WTC11 (cell line): ENCODE results near the gene ZNF445. TPM values are rescaled to one million over a fixed set of nuclear protein-coding genes. Genes with fewer than 3 reads are reported as not detected.
A peak's percentile ranks its signal among the peaks of the same experiment; 100 is the strongest.

Experiments used
- ATAC-seq: fragments of 200-7000 bp; cut with Tn5 transposase; 2 replicates; pipeline ENCODE4 v1.10.0; 2021; ENCODE audit warnings: mild to moderate bottlenecking, moderate library complexity
- CTCF ChIA-PET: fragments of 300-600 bp; sonication (Branson Sonifier 250); formaldehyde crosslinking; loops from one replicate; lab custom pipeline; 2021; ENCODE audit warnings: antibody characterized with exemption; lab: Charles Lee
- POLR2A ChIA-PET: fragments of 350-600 bp; sonication (Branson Sonifier 250); formaldehyde crosslinking; loops from one replicate; lab custom pipeline; 2021; ENCODE audit warnings: antibody characterized with exemption; lab: Charles Lee
- DNase-seq: peaks from one replicate; pipeline ENCODE4 v3.0.0; 2021; ENCODE audit warnings: low spot score
- H3K27ac Mint-ChIP-seq: 2 replicates; pipeline ENCODE4 v1.8.0; 2021; ENCODE audit warnings: mixed read lengths
- H3K27me3 Mint-ChIP-seq: 2 replicates; pipeline ENCODE4 v1.8.0; 2021; ENCODE audit warnings: low read depth, mild to moderate bottlenecking, moderate library complexity, mixed read lengths
- H3K36me3 Mint-ChIP-seq: 2 replicates; pipeline ENCODE4 v1.8.0; 2021; ENCODE audit warnings: mixed read lengths
- H3K4me1 Mint-ChIP-seq: 2 replicates; pipeline ENCODE4 v1.8.0; 2022; ENCODE audit warnings: mixed read lengths
- H3K4me3 Mint-ChIP-seq: 2 replicates; pipeline ENCODE4 v1.8.0; 2021; ENCODE audit warnings: mild to moderate bottlenecking, moderate library complexity, mixed read lengths
- H3K9me3 Mint-ChIP-seq: 2 replicates; pipeline ENCODE4 v1.8.0; 2021; ENCODE audit warnings: mixed read lengths
- ARID4B ChIP-seq: sonication (generic); formaldehyde crosslinking; IDR thresholded peaks from 2 replicates; pipeline ENCODE4 v1.8.0; 2023; ENCODE audit warnings: missing genetic modification reagents, mild to moderate bottlenecking, borderline replicate concordance
- ATF6 ChIP-seq: sonication (generic); formaldehyde crosslinking; IDR thresholded peaks from 2 replicates; pipeline ENCODE4 v1.8.1; 2023; ENCODE audit warnings: mild to moderate bottlenecking, missing genetic modification reagents
- CBFB ChIP-seq: sonication (generic); formaldehyde crosslinking; IDR thresholded peaks from 2 replicates; pipeline ENCODE4 v1.8.1; 2022; ENCODE audit warnings: mild to moderate bottlenecking, low read depth, missing genetic modification reagents
- E2F4 ChIP-seq: sonication (generic); formaldehyde crosslinking; IDR thresholded peaks from 2 replicates; pipeline ENCODE4 v1.8.1; 2022; ENCODE audit warnings: low read depth, mild to moderate bottlenecking, moderate library complexity, missing genetic modification reagents, borderline replicate concordance
- EMX1 ChIP-seq: fragments of 250-450 bp; sonication (Bioruptor Pico); IDR thresholded peaks from 2 replicates; pipeline ENCODE4 v1.8.0; 2021; ENCODE audit warnings: mild to moderate bottlenecking
- FOXK1 ChIP-seq: sonication (generic); formaldehyde crosslinking; IDR thresholded peaks from 2 replicates; pipeline ENCODE4 v1.8.0; 2022; ENCODE audit warnings: mild to moderate bottlenecking, moderate library complexity, missing genetic modification reagents
- HMGA2 ChIP-seq: fragments of 250-450 bp; sonication (Bioruptor Pico); IDR thresholded peaks from 2 replicates; pipeline ENCODE4 v1.4.0; 2021; ENCODE audit warnings: mild to moderate bottlenecking, moderate library complexity
- IRF1 ChIP-seq: sonication (generic); formaldehyde crosslinking; IDR thresholded peaks from 2 replicates; pipeline ENCODE4 v1.8.0; 2023; ENCODE audit warnings: missing genetic modification reagents
- NFYB ChIP-seq: sonication (generic); formaldehyde crosslinking; conservative IDR thresholded peaks from 2 replicates; pipeline ENCODE4 v1.8.0; 2022; ENCODE audit warnings: low read depth, missing genetic modification reagents
- NR3C1 ChIP-seq: sonication (generic); formaldehyde crosslinking; conservative IDR thresholded peaks from 2 replicates; pipeline ENCODE4 v1.8.1; 2023; ENCODE audit warnings: low read depth, mild to moderate bottlenecking, missing genetic modification reagents
- OVOL2 ChIP-seq: fragments of 250-450 bp; sonication (Bioruptor Pico); IDR thresholded peaks from 2 replicates; pipeline ENCODE4 v1.9.0; 2021; ENCODE audit warnings: mild to moderate bottlenecking, borderline replicate concordance
- TCF7 ChIP-seq: sonication (generic); formaldehyde crosslinking; IDR thresholded peaks from 2 replicates; pipeline ENCODE4 v1.8.0; 2022; ENCODE audit warnings: mild to moderate bottlenecking, low read depth, missing genetic modification reagents, moderate library complexity
- TEAD1 ChIP-seq: sonication (generic); formaldehyde crosslinking; IDR thresholded peaks from 2 replicates; pipeline ENCODE4 v1.8.0; 2022; ENCODE audit warnings: mild to moderate bottlenecking, missing genetic modification reagents
- TP53 ChIP-seq: sonication (generic); formaldehyde crosslinking; IDR thresholded peaks from 2 replicates; pipeline ENCODE4 v1.8.1; 2023; ENCODE audit warnings: mild to moderate bottlenecking, missing genetic modification reagents
- USF2 ChIP-seq: sonication (generic); formaldehyde crosslinking; IDR thresholded peaks from 2 replicates; pipeline ENCODE4 v1.8.1; 2023; ENCODE audit warnings: mild to moderate bottlenecking, missing genetic modification reagents, moderate library complexity
- ZMAT4 ChIP-seq: fragments of 250-450 bp; sonication (Bioruptor Pico); IDR thresholded peaks from 2 replicates; pipeline ENCODE4 v1.9.0; 2021; ENCODE audit warnings: mild to moderate bottlenecking
- ZNF219 ChIP-seq: sonication (generic); formaldehyde crosslinking; IDR thresholded peaks from 2 replicates; pipeline ENCODE4 v1.8.0; 2023; ENCODE audit warnings: missing genetic modification reagents, mild to moderate bottlenecking, borderline replicate concordance
- ZNF416 ChIP-seq: fragments of 250-450 bp; sonication (Bioruptor Pico); IDR thresholded peaks from 2 replicates; pipeline ENCODE4 v1.9.0; 2021; ENCODE audit warnings: mild to moderate bottlenecking, inconsistent platforms
- ZNF425 ChIP-seq: fragments of 250-450 bp; sonication (Bioruptor Pico); conservative IDR thresholded peaks from 2 replicates; pipeline ENCODE4 v1.9.0; 2021; ENCODE audit warnings: mild to moderate bottlenecking
- ZNF512 ChIP-seq: sonication (generic); formaldehyde crosslinking; IDR thresholded peaks from 2 replicates; pipeline ENCODE4 v1.8.1; 2022; ENCODE audit warnings: missing genetic modification reagents, borderline replicate concordance
- total RNA-seq: library from RNA; stranded (reverse); gene quantifications from 3 replicates; pipeline ENCODE4 v1.2.3, GENCODE V29; 2021

Gene ZNF445
- total RNA-seq, 1 experiment from 2014 or later = 20.3 TPM

- no peak for TF ChIP-seq NR3C1 (CRISPR knock-in tag)
- TF ChIP-seq E2F4 = no peak
- no peak for TF ChIP-seq EMX1 (CRISPR knock-in tag)
- TF ChIP-seq TCF7 (CRISPR knock-in tag) = no peak
- TF ChIP-seq ZNF425 (CRISPR knock-in tag) = no peak
- no peak for TF ChIP-seq USF2 (CRISPR knock-in tag)
- TF ChIP-seq ATF6 (CRISPR knock-in tag) = no peak
- TF ChIP-seq HMGA2 (CRISPR knock-in tag) = no peak
- no peak for TF ChIP-seq ZNF219 (CRISPR knock-in tag)
Observed at GRCh38 chr3:44478055-44478468, 592 bp upstream of the ZNF445 start (continued).

GRCh38 chr3:44476963-44477311 is 533 bp downstream of the ZNF445 start:
- no peaks in the 10 kb centered on the region for H3K9me3 Mint-ChIP-seq
- ChIA-PET CTCF (no interaction called here), POLR2A (no interaction called here)
- H3K4me3 Mint-ChIP-seq = peak overlapping the region; percentile 85
- no peaks in the 10 kb centered on the region for H3K36me3 Mint-ChIP-seq
- ATAC-seq (no peak), DNase-seq (no peak)
- H3K27ac Mint-ChIP-seq = no peak overlapping the region
- no peaks in the 10 kb centered on the region; the same call in 1 of the 2 replicates for H3K27me3 Mint-ChIP-seq
- peaks cover 38% of the 10 kb centered on the region for H3K4me1 Mint-ChIP-seq
- no peak for TF ChIP-seq ARID4B (CRISPR knock-in tag)
- TF ChIP-seq E2F4 = no peak
- no peak for TF ChIP-seq CBFB
- no peak for TF ChIP-seq NFYB (CRISPR knock-in tag)
- no peak for TF ChIP-seq FOXK1 (CRISPR knock-in tag)
- TF ChIP-seq IRF1 (CRISPR knock-in tag) = no peak
- no peak for TF ChIP-seq ZMAT4 (CRISPR knock-in tag)
- no peak for TF ChIP-seq TEAD1
- TF ChIP-seq OVOL2 = no peak
- TF ChIP-seq ZNF512 (CRISPR knock-in tag) = no peak
- no peak for TF ChIP-seq ZNF416 (CRISPR knock-in tag)
- no peak for TF ChIP-seq TP53 (CRISPR knock-in tag)
- no peak for TF ChIP-seq HMGA2 (CRISPR knock-in tag)
